ENCODE measurements around the gene IGFBP1.

GRCh38 chr7:45898222-45898621, 9.9 kb downstream of the IGFBP1 start:
- no peak for TF ChIP-seq JUND (IDR thresholded peaks at IDR 0.05)
- no peak for TF ChIP-seq TEAD4 (IDR thresholded peaks at IDR 0.05; ENCODE audit: borderline replicate concordance, insufficient read depth)
- TF ChIP-seq USF2 (IDR thresholded peaks at IDR 0.05; ENCODE audit: borderline replicate concordance, low read depth, low read length) = no peak
- TF ChIP-seq, protein P1, sequence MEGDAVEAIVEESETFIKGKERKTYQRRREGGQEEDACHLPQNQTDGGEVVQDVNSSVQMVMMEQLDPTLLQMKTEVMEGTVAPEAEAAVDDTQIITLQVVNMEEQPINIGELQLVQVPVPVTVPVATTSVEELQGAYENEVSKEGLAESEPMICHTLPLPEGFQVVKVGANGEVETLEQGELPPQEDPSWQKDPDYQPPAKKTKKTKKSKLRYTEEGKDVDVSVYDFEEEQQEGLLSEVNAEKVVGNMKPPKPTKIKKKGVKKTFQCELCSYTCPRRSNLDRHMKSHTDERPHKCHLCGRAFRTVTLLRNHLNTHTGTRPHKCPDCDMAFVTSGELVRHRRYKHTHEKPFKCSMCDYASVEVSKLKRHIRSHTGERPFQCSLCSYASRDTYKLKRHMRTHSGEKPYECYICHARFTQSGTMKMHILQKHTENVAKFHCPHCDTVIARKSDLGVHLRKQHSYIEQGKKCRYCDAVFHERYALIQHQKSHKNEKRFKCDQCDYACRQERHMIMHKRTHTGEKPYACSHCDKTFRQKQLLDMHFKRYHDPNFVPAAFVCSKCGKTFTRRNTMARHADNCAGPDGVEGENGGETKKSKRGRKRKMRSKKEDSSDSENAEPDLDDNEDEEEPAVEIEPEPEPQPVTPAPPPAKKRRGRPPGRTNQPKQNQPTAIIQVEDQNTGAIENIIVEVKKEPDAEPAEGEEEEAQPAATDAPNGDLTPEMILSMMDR (IDR thresholded peaks at IDR 0.05) = no peak
- TF ChIP-seq PBX3 (IDR thresholded peaks at IDR 0.05) = no peak
- TF ChIP-seq FOXM1 (IDR thresholded peaks at IDR 0.05; ENCODE audit: low read depth) = no peak
- no peak for TF ChIP-seq CHD2 (IDR thresholded peaks at IDR 0.05; ENCODE audit: low read length, partially characterized antibody)
- TF ChIP-seq RCOR1 (IDR thresholded peaks at IDR 0.05; ENCODE audit: low read length) = no peak
- no peak for TF ChIP-seq GABPA (IDR thresholded peaks at IDR 0.05; ENCODE audit: low read depth)
- TF ChIP-seq TAF1 (IDR thresholded peaks at IDR 0.05; ENCODE audit: borderline replicate concordance, low read depth, low read length) = no peak
- TF ChIP-seq, protein P2, sequence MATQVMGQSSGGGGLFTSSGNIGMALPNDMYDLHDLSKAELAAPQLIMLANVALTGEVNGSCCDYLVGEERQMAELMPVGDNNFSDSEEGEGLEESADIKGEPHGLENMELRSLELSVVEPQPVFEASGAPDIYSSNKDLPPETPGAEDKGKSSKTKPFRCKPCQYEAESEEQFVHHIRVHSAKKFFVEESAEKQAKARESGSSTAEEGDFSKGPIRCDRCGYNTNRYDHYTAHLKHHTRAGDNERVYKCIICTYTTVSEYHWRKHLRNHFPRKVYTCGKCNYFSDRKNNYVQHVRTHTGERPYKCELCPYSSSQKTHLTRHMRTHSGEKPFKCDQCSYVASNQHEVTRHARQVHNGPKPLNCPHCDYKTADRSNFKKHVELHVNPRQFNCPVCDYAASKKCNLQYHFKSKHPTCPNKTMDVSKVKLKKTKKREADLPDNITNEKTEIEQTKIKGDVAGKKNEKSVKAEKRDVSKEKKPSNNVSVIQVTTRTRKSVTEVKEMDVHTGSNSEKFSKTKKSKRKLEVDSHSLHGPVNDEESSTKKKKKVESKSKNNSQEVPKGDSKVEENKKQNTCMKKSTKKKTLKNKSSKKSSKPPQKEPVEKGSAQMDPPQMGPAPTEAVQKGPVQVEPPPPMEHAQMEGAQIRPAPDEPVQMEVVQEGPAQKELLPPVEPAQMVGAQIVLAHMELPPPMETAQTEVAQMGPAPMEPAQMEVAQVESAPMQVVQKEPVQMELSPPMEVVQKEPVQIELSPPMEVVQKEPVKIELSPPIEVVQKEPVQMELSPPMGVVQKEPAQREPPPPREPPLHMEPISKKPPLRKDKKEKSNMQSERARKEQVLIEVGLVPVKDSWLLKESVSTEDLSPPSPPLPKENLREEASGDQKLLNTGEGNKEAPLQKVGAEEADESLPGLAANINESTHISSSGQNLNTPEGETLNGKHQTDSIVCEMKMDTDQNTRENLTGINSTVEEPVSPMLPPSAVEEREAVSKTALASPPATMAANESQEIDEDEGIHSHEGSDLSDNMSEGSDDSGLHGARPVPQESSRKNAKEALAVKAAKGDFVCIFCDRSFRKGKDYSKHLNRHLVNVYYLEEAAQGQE (IDR thresholded peaks at IDR 0.05; ENCODE audit: low read depth, low read length) = no peak
